Activated naive CD4-positive, alpha-beta T cell treated with anti-CD3 and anti-CD28 coated beads, Interleukin-2, amount 50 U/mL, for 24 hours (primary cell): ENCODE results near the gene STK10.

ENCODE experiments used
- H3K27ac Mint-ChIP-seq: one replicate; pipeline ENCODE4 v1.8.0; 2021; ENCODE audit warnings: mild to moderate bottlenecking, mixed read lengths
- H3K27me3 Mint-ChIP-seq: one replicate; pipeline ENCODE4 v1.8.0; 2021; ENCODE audit warnings: mixed read lengths
- H3K36me3 Mint-ChIP-seq: one replicate; pipeline ENCODE4 v1.8.0; 2021; ENCODE audit warnings: mixed read lengths
- H3K4me1 Mint-ChIP-seq: one replicate; pipeline ENCODE4 v1.8.0; 2021; ENCODE audit warnings: mixed read lengths
- H3K4me3 Mint-ChIP-seq: one replicate; pipeline ENCODE4 v1.8.0; 2021; ENCODE audit warnings: mild to moderate bottlenecking, mixed read lengths
- H3K9me3 Mint-ChIP-seq: one replicate; pipeline ENCODE4 v1.8.0; 2021; ENCODE audit warnings: mixed read lengths

STK10 gene

DNA sequence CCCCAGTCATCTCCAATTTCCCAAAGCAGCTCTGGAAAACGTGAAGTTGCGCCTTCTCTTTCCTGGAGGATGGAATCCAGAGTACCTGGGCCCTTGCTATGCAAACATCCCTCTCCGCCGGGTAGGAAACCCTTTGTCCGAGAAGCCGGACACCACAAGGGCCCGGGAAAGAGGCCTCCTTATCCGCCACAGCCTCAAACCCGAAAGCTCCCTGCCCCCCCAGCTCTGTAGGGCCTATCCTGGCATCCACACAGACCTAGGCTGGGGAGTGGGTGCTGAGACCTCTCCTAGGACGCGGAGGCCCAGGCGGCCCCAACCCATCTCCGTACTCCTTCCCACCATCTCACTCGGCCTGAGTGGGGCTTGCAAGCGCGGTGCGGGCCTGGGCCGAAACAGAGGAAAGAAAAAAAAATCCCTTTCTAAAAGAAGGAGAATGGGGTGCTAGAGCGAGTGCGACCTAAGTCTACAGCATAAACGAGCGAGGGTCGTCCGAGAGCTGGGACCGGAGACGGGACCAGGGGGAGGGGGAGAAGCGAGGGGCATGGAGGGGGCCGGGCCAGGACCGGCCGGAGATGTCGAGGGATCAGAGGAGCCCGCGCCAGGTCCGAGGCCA lies 182.2 kb downstream of the STK10 start:
- no peaks in the 10 kb centered on the region for H3K27me3 Mint-ChIP-seq
- H3K4me3 Mint-ChIP-seq, result peak overlapping the region; percentile 88
- peak overlapping the region; percentile 99 for H3K27ac Mint-ChIP-seq
- no peaks in the 10 kb centered on the region for H3K9me3 Mint-ChIP-seq
- H3K4me1 Mint-ChIP-seq, result peaks cover 67% of the 10 kb centered on the region
- peaks cover 10% of the 10 kb centered on the region for H3K36me3 Mint-ChIP-seq

GRCh38 chr5:172004824-172005237 lies 183.2 kb downstream of the STK10 start:
- peaks cover 77% of the 10 kb centered on the region for H3K4me1 Mint-ChIP-seq
- H3K27ac Mint-ChIP-seq, result peak overlapping the region; percentile 99
- peak overlapping the region; percentile 88 for H3K4me3 Mint-ChIP-seq
- H3K36me3 Mint-ChIP-seq, result peaks cover 10% of the 10 kb centered on the region
- no peaks in the 10 kb centered on the region for H3K9me3 Mint-ChIP-seq
- no peaks in the 10 kb centered on the region for H3K27me3 Mint-ChIP-seq

DNA sequence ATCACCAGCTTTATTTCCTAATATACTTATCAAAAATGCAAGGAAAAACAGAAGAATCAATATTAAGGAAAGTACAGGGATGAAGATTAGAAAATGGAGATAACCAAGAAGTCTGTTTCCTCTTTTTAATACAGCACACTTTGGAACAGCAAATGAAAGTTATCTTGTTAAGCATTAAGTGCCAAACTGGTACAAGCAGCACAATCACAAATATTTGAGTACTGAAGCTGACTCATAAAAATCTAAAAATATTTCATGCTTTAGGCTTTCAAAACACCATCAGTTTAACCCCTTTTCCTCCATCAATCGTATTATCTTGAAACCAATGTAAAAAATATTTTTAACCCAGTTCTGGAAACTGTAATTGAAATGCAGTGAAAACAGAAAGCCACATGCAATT lies 184.3 kb downstream of the STK10 start:
- Mint-ChIP-seq H3K36me3 (peaks cover 10% of the 10 kb centered on the region), H3K4me3 (peak overlapping the region; percentile 79)

DNA sequence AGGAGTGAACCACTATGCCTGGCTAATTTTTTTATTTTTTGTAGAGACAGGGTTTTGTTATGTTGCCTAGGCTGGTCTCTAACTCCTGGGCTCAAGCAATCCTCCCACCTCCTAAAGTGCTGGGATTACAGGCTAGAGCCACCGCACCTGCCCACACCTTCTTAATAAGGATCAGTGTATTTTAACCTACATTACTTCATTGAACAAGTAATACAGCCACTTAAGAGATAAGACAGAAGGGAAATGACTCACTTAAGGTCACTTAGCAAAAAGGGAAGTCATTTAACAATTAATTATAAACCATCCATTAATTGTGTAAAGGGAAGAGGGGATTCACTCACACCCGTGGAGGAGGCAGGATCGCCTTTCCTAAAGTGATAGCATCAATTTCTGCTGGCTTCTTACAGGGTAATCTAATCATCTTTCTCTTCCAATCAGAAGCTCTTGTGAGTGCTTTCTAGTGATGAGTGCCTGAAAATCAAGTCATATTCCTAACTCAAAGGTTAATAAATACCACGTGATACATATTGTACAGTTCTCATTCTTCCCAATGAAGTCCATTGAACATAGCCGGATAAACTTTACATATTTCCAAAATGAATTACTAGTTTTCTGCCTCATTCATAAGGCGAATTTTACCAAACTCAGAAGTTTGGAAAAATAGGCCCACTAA lies 185.0 kb downstream of the STK10 start:
- H3K4me3 Mint-ChIP-seq, result peak overlapping the region; percentile 79

More for the DNA sequence above, 184.3 kb downstream of the STK10 start:
- Mint-ChIP-seq H3K27ac (peak overlapping the region; percentile 51), H3K27me3 (no peaks in the 10 kb centered on the region), H3K4me1 (peaks cover 84% of the 10 kb centered on the region), H3K9me3 (no peaks in the 10 kb centered on the region)

GRCh38 chr5:172002310-172002709 lies 185.7 kb downstream of the STK10 start:
- peak overlapping the region; percentile 68 for H3K4me3 Mint-ChIP-seq
- H3K27me3 Mint-ChIP-seq, result no peaks in the 10 kb centered on the region
- peaks cover 10% of the 10 kb centered on the region for H3K36me3 Mint-ChIP-seq
- H3K9me3 Mint-ChIP-seq, result no peaks in the 10 kb centered on the region
- H3K4me1 Mint-ChIP-seq, result peaks cover 80% of the 10 kb centered on the region
- no peak overlapping the region for H3K27ac Mint-ChIP-seq

More for the DNA sequence above, 185.0 kb downstream of the STK10 start:
- Mint-ChIP-seq H3K36me3 (peaks cover 10% of the 10 kb centered on the region), H3K27me3 (no peaks in the 10 kb centered on the region), H3K4me1 (peaks cover 80% of the 10 kb centered on the region), H3K9me3 (no peaks in the 10 kb centered on the region), H3K27ac (peak overlapping the region; percentile 35)

- Mint-ChIP-seq H3K27ac (no peak overlapping the region), H3K36me3 (peaks cover 16% of the 10 kb centered on the region), H3K9me3 (no peaks in the 10 kb centered on the region), H3K27me3 (no peaks in the 10 kb centered on the region), H3K4me3 (peak overlapping the region; percentile 47), H3K4me1 (peaks cover 85% of the 10 kb centered on the region)
These were observed 188.1 kb downstream of the STK10 start for GRCh38 chr5:171999877-172000276.

GRCh38 chr5:171999100-171999499 lies 188.9 kb downstream of the STK10 start:
- Mint-ChIP-seq H3K4me1 (peaks cover 86% of the 10 kb centered on the region), H3K27ac (no peak overlapping the region)

GRCh38 chr5:171997011-171997410 lies 191.0 kb downstream of the STK10 start:
- Mint-ChIP-seq H3K4me3 (no peak overlapping the region), H3K27me3 (no peaks in the 10 kb centered on the region), H3K9me3 (no peaks in the 10 kb centered on the region), H3K27ac (no peak overlapping the region), H3K4me1 (peaks cover 81% of the 10 kb centered on the region), H3K36me3 (peaks cover 24% of the 10 kb centered on the region)

More at GRCh38 chr5:171999100-171999499, 188.9 kb downstream of the STK10 start:
- Mint-ChIP-seq H3K36me3 (peaks cover 15% of the 10 kb centered on the region), H3K4me3 (no peak overlapping the region), H3K27me3 (no peaks in the 10 kb centered on the region), H3K9me3 (no peaks in the 10 kb centered on the region)

DNA sequence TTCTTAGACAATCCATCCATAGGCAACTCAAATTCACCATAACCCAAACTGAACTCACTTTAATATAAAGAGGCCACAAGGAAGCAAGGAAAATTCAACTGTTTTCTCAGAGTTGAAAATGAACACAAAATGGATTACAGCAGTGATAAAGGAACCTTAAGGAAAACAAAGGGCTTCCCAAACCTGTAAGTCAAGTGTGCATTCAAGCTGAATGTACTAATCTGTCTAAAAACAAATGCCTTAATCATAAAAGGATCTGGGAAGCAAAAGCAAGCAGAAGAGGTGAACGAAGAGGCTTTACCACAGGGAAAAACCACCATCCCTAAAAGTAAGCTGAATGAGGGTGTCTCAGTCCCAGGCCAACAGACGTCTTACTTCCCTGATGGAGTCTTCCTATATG lies 195.2 kb downstream of the STK10 start:
- no peak overlapping the region for H3K4me3 Mint-ChIP-seq
- H3K4me1 Mint-ChIP-seq, result peaks cover 77% of the 10 kb centered on the region
- H3K9me3 Mint-ChIP-seq, result no peaks in the 10 kb centered on the region
- H3K27me3 Mint-ChIP-seq, result no peaks in the 10 kb centered on the region
- H3K36me3 Mint-ChIP-seq, result peaks cover 27% of the 10 kb centered on the region
- no peak overlapping the region for H3K27ac Mint-ChIP-seq

DNA sequence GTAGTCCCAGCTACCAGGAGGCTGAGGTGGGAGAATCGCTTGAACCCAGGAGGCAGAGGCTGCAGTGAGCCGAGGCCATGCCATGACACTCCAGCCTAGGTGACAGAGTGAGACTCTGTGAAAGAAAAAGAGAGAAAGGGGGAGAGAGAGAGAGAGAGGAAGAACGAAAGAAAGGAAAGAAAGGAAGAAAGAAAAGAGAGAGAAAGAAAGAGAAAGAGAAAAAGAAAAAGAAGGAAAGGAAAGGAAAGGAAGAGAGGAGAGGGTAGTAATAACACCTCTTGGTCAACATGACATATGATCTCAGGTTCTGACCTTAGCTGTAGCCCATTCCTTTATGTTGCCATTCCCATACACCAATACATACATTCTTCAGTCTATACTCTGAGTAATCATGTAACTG lies 195.7 kb downstream of the STK10 start:
- H3K4me1 Mint-ChIP-seq, result peaks cover 75% of the 10 kb centered on the region
- no peak overlapping the region for H3K27ac Mint-ChIP-seq
- no peaks in the 10 kb centered on the region for H3K9me3 Mint-ChIP-seq
- H3K36me3 Mint-ChIP-seq, result peaks cover 30% of the 10 kb centered on the region
- H3K27me3 Mint-ChIP-seq, result no peaks in the 10 kb centered on the region
- no peak overlapping the region for H3K4me3 Mint-ChIP-seq
